HTR-8/SVneo (cell line): ENCODE data around the gene MACC1.

Experiments
- DNase-seq: peaks from one replicate; pipeline ENCODE4 v3.0.0; 2011; ENCODE audit warnings: low spot score, mixed read lengths; ENCODE audit not compliant: insufficient read length
- FAIRE-seq: peaks from 2 replicates; lab custom pipeline; 2011; peaks lifted over from hg19 to GRCh38; lab: Jason Lieb, UNC

The MACC1 gene, protein sequence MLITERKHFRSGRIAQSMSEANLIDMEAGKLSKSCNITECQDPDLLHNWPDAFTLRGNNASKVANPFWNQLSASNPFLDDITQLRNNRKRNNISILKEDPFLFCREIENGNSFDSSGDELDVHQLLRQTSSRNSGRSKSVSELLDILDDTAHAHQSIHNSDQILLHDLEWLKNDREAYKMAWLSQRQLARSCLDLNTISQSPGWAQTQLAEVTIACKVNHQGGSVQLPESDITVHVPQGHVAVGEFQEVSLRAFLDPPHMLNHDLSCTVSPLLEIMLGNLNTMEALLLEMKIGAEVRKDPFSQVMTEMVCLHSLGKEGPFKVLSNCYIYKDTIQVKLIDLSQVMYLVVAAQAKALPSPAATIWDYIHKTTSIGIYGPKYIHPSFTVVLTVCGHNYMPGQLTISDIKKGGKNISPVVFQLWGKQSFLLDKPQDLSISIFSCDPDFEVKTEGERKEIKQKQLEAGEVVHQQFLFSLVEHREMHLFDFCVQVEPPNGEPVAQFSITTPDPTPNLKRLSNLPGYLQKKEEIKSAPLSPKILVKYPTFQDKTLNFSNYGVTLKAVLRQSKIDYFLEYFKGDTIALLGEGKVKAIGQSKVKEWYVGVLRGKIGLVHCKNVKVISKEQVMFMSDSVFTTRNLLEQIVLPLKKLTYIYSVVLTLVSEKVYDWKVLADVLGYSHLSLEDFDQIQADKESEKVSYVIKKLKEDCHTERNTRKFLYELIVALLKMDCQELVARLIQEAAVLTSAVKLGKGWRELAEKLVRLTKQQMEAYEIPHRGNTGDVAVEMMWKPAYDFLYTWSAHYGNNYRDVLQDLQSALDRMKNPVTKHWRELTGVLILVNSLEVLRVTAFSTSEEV

DNA sequence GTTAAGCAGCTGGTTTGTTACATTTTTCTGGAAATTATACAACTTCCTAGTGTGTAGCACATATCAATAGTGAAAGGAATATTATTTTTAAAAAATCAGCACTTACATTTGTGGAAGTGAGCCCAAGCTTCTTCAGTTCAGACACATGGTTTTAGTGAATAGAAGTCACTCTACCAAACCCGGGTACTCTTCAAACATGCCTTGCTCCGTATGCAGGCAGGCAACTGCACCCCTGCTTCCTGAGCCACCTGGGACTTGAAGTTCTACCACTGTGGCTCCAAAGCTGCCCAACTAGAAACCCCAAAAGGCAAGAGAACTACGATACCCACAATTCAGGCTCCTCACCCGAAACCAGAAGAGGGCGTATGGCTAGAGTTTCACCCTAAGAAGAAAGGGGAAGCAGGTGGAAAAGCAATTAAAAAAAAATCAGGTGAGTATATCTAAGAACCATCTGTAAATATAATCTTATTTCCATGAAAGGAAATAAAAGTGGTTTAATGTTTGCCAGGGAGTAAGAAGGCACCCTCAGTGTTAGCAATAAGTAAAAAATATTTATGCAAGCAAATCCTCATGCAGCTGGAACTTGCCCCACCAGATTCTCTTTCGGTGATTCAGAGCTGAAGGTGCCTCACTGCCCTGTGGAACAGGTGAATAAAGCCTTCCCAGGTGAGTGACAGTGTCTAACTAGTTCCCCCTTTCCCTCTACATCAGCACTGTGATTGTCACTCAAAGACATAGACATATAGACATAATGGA, at the start of gene MACC1:
Gene MACC1, minus strand, starts transcription at position 192 of the 756 bp plus-strand sequence. CDS start 55,522 bp downstream, outside the sequence.
- FAIRE-seq (no peak), DNase-seq (no peak)

DNA sequence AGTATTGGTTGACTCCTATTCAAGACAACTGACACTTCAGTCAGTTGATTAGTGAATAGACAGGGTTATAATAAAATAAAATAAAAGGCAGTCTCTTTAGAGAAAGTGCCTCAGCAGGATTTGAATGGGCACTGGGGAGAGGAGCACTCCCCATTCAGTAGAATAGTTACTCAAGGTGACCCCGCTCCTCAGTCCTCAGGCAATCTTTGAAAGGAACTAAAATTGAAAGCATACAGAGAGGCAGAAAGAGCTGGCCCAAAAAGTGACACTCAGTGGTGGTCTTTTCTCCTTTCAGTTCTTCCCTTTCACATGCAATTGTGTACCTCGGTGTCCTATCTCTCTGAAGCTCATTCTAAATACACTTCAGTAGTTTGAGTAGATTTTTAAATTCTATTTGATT, 47.4 kb upstream of the MACC1 start:
- FAIRE-seq, result no peak

DNA sequence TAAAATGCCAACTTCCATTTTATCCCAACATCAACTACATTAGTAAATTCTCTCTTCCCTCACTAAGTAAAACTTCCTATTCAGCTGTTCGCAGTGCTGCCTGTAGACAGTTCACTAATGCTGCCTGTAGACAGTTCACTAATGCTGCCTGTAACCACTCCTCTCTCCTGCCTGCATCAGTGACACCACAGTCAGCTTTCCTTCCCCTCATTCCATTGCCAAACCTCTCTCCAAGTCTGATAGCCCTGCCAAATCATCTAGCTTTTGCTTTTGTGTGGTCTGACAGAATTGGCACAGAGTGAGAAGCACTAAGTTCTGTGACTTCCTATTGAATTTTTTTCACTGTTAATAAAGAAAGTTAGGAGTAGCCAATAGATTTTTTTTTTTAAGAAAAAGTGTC, 43.0 kb upstream of the MACC1 start:
- FAIRE-seq (no peak), DNase-seq (no peak)

More for the DNA sequence above, 47.4 kb upstream of the MACC1 start:
- no peak for DNase-seq

DNA sequence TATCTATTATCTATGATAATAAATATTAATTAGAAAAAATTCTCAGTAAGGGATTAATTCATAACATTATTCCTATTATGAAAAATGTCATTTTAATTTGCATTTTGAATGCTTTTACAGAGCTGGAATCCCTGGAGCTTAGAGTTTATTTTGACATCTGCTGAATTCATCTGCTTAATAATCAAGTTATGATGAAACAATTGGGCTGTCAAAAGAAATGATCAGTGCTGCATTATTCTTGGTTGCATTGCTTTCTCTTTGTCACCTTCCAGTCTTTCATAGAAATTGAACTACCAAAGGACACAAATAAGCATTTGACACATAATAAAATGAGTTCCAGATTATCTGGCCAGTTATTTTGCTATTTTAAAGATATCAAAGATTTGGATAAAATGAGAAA, 40.0 kb upstream of the MACC1 start:
- FAIRE-seq (no peak), DNase-seq (no peak)

DNA sequence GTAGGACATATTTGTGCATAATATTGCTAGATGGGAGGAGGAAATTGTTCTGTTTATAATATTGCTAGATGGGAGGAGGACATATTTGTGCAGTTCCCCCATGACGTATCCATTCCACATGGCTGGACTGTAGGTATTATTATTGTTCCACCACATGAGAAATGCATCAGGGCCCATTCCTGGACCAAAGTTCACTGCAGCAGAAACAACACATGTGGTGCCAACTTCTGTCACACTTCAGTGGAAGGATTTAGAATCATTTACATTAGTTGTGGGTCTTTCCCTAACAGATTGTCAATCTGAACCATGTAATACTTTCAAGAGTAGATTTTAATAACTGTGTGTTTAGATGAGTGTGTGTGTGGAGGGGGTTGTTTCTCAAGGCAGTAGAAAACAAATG, 32.7 kb upstream of the MACC1 start:
- DNase-seq (no peak), FAIRE-seq (no peak)

DNA sequence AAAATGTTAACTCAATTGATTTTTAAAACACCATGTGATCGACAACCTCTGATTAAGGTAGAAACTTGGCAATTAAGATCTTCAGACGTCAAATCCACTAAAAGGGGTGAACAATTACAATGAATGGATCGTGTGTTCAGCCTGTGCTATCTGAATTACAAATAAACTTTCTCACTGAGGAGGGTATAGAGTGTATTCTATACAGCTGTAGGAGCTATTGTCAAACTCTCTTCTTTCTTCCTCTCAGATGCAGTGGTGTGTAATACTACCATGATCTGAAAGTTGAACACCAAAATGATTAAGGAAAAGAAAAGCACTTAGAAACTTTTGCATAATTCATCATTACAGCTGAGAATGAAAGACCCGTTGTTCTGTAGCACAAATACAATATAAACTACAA, 32.2 kb upstream of the MACC1 start:
- DNase-seq (no peak), FAIRE-seq (no peak)

DNA sequence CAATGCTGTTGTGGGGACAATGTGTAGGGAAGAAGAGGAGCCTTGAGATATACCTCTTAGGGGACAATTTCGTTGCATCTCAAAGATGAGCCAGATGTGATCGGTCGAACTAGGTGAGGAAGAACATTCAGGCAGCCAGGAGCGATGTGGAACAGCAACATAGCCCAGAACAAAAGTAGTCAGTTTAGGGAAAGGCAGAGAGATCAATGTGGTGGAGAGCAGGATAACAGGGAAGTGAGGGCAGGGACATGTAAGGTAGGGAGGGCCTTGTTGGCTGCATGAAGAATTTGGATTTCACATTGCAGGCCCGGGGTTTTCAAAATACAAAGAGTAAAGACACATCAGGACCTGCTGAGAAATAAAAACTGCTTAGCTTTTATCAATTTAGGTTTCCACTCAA, 29.1 kb upstream of the MACC1 start:
- FAIRE-seq (no peak), DNase-seq (no peak)

DNA sequence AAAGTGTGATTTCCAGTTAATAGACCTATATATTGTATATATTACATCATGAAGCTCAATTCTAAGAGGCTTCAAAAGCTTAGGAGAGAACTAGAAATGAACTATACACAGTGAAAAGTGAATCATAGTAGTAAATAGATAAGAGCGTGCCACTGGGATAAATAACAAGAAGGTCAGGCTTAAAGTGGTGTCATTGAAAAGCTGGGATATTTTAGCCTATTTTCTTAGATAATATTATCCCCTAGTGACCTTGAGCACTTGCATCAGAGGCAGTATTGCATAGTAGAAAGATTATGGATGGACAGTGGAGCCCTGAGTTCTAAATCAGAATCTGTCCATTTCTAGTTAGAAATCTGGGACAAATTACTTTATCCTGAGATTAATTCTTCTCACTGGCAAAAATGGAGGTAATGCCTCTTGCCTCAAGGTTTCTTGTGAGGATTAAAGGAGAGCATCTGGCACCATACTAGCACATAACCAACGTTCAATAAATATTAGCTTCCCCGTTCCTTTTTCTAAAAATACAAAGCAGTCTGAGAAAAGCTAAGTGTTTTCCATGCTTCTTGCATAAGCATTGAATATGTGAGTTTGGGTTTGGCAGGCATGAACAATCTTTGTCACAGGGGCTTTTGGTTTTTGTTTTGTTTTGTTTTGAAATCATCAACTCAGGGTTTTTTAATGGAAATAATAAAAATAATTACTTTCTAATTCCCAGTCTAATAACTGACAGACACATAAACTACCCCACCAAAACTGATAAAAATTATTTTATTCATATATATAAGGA, 27.3 kb upstream of the MACC1 start:
- no peak for FAIRE-seq
- DNase-seq, result no peak

DNA sequence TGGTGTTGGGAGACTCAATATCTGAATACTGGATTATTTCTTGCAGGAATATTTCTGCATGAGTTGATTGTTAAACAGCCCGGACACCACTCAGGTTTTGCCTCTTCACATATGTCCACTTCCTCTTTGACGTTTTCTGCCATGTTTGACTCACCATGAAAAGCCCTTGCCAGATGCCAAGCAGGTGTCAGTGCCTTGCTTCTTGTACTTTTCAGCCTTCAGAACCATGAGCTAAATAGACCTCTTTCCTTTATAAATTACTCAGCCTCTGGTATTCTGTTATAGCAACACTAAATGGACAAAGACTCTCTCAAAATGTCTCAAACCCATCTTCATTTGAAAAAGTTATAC, 24.7 kb upstream of the MACC1 start:
- DNase-seq (no peak), FAIRE-seq (no peak)

DNA sequence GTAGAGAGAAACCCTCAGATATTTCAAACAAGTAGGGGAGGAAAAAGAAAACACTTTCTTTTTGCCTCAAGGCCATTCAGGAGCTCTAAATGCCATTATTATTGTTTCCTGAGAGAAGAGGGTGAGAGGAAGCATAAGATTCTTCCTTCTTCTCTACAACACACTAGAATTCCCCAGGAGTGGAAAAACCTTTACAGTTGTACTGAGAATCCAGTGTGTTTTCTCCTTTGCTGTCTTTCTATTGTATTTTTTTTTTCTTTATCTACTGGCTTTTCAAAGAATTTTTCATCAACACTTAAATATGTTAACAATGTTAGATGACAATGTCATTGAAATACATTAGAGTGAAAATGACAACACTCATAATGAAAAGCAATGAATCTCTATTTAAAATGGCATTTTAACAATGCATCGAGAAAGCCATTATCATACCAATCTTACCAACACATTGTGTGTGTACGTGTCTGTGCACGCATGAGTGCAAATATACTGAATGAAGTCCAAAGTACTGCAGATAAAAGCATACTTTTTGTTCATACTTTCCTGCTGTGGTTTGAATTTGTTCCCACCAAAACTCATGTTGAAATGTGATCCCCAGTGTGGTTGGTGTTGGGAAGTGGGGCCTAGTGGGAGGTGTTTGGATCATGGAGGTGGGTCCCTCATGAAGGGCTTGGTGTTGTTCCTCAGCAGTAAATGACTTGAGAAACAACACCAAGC, 24.2 kb upstream of the MACC1 start:
- peak; percentile 81 for FAIRE-seq
- peak; percentile 24 for DNase-seq

DNA sequence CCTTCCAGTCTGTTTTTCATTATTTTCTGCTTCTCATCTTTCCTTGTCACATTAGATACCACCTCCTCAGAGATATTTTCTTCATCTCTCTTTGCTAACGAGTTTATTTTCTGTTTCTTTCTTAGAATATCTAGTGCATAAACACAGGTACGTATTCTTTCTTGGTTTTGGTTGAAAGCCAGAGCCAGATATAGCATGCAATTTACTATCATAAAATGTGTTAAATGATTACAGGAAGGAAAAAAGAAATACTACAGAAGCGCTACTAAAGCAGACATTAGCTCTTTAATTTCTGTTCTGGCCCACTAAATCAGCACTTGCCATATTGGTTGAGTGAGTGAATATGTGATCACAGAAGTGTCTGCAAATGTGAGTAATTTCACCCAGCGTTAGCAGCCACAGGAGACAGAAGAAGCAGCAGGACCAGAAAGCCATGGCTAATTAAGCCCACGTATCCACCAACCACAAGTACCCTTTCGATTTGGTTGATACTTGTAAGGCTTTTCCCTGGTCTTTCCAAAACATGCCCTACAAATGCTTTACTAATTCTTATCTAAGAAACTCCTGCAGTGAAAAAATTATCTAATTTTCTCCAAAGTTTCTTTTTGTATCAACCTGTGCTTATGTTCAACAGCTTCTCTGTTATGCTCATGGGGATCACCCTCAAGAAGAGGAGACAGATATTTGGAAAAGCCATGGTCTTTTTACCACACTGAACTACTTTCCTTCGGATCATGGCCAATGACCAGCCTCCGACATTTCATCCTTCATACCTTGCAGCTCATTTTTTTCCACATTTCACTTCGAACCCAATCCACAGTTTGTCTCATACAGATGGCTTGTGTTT, 23.1 kb upstream of the MACC1 start:
- FAIRE-seq, result no peak
- DNase-seq, result no peak

DNA sequence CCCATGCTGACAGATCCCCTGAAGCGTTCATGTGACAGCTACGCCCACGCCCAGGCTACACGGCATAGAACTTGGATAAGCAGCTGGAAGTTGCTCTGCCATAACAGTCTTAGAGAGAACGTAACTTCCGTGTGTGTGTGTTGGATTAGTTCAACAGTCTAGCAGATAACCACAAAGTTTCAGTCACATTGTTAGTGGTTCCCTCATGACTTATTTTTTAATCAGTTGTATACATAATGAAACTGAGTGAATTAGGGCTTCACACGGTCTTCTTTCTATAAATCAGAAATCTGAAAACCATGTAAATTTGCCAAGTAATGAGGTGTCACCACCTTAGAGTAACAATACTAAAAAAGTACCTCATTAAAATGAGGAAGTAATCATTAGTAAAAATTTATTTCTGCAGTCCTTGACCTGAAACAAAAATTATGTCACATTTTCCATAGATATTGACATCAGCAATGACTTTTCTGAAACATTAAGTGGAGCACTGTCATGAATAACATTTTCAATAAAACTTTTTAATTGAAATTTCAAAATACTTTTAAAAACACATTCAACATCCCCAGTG, 21.7 kb upstream of the MACC1 start:
- FAIRE-seq, result no peak
- no peak for DNase-seq

DNA sequence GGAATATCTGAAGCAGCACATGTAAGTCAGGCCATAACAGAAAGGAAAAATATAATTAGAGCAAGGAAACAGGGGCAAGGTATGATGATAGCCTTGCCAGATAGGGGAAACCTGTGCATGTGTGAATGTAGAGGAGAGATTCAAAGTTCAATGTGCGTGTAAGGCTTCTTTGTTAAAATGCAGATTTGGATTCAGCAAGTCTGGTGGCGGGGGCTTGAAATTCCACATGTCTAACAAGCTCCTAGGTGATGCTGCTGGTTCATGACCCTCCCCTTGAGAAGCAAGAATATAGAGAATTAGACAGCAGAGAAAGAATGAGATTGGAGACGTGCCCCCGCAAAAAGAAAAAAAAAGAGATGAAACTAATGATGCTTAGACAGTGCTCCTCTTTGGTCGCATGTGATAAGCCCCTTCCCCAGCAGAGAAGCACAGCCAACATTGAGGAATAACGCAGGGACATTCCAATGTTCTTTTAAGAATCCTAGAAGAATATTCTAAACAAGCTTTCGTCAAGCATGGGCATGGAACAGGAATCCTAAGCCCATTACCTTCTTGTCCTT, 21.1 kb upstream of the MACC1 start:
- DNase-seq, result no peak
- FAIRE-seq, result no peak

DNA sequence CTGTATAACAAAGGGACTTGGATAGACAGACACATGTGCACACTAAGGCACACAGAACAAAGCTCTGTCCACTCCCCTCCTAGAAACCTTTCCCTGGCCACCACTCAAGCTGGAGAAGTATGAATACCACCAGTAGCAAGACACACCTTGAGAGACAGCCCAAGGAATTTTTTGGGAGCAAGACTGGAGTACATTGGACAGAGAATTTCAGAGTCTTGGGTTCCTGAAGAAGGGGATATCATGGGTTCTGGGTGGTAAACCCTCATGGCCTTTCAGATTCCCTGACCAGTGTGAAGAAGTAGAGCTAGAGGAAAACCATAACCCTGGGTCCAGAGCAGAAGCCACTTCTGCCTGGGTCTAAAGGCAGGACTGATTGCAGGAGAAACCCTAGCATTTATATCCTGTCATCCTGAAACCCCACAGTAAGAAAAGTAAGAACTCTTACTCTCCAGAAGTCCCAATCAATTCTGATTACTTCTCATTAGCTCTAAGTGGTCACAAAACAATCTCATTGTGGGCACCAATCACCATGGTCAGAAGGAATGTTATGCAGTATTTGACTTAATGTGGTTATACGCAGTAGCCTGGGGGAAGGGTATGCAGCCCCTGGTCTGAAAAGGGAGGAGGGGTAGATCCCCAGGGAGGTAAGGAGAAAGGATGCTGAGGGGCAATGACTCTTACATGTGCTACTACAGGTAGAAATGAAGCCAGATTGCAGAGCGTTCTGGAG, 20.4 kb upstream of the MACC1 start:
- FAIRE-seq, result no peak
- DNase-seq, result no peak

DNA sequence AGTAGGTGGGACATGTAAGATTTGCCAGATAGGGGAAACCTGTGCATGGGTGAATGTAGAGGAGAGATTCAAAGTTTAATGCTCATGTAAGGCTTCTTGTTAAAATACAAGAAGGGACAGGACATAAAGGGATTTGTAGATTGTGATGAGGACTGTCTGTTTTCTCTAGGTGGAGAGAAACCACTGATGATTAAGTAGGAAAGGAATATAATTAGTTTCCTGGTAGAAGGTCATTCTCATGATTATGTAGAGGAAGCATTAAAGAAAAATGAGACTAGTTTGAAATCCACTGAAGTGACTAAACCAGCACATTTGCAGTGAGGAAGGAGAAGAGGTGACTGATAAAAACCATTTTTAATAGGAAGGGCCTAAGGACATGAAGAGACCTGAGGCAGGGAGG, 19.6 kb upstream of the MACC1 start:
- no peak for DNase-seq

DNA sequence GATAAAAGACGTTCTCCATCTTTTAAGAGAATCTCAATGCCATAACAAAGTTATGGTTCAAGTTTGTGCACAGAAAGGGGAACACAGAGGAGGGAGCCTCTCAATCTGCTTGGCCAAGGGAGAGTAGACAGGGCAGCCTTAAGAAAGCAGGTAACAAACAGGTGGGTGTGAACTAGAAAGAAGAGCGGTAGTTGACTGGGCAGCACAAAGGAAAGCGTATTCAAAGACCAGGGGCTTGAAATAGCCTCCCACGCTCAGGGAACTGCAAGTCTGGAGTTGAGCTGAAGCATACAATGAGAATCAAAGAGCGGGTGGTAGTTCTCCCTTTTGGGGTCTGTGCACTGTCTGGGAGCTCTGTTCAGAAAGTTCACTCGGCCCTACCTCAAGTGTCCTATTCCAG, 18.9 kb upstream of the MACC1 start:
- DNase-seq (no peak), FAIRE-seq (no peak)

More for the DNA sequence above, 19.6 kb upstream of the MACC1 start:
- FAIRE-seq, result no peak

DNA sequence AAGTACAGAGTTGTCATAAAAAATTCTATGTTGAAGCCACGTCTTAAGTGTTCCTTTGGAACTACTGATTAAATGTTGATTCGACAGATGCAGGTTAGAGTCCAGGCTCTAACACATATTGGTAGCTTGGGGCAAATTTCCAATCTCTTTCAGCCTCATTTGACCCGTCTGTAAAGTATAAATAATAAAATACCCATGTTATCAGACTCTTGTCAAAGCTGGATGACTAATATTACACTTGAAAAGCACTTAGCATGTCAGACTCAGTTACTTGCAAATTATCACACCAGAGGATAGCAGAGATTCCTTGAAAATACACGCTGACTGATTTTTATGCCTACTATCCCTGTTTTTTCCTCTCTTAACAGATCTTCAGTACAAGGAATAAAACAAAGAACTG, 18.1 kb upstream of the MACC1 start:
- DNase-seq (no peak), FAIRE-seq (no peak)
